ENCODE results near the gene SAMD3.

The SAMD3 gene

GRCh38 chr6:130216620-130217019 is 6.1 kb downstream of the SAMD3 start:
- Histone ChIP-seq H3K4me1 (ENCODE audit: control insufficient read depth, insufficient read depth, low read length, poor library complexity, severe bottlenecking) (peaks cover 17% of the 10 kb centered on the region), H3K9me3 (ENCODE audit: control insufficient read depth, low read length) (no peaks in the 10 kb centered on the region), H3K27me3 (replicated peaks; ENCODE audit: control insufficient read depth, insufficient read depth, low read length, poor library complexity, severe bottlenecking) (no peaks in the 10 kb centered on the region), H3K36me3 (ENCODE audit: control insufficient read depth, insufficient read depth, low read length) (no peaks in the 10 kb centered on the region), H3K27ac (ENCODE audit: insufficient read depth, low read length, poor library complexity, severe bottlenecking) (no peak overlapping the region), H3K4me3 (ENCODE audit: insufficient read depth, low read depth, low read length, poor library complexity, severe bottlenecking) (no peak overlapping the region)
- no peak for DNase-seq

GRCh38 chr6:130215526-130215925 is 7.2 kb downstream of the SAMD3 start:
- peak overlapping the region; percentile 35 for H3K4me3 ChIP-seq (ENCODE audit: insufficient read depth, low read depth, low read length, poor library complexity, severe bottlenecking)

GRCh38 chr6:130212215-130212874 is 10.4 kb downstream of the SAMD3 start:
- Histone ChIP-seq H3K27ac (ENCODE audit: insufficient read depth, low read length, poor library complexity, severe bottlenecking) (no peak overlapping the region), H3K4me3 (ENCODE audit: insufficient read depth, low read depth, low read length, poor library complexity, severe bottlenecking) (peak overlapping the region; percentile 14), H3K36me3 (ENCODE audit: control insufficient read depth, insufficient read depth, low read length) (peaks cover 11% of the 10 kb centered on the region), H3K27me3 (replicated peaks; ENCODE audit: control insufficient read depth, insufficient read depth, low read length, poor library complexity, severe bottlenecking) (no peaks in the 10 kb centered on the region), H3K4me1 (ENCODE audit: control insufficient read depth, insufficient read depth, low read length, poor library complexity, severe bottlenecking) (peaks cover 19% of the 10 kb centered on the region), H3K9me3 (ENCODE audit: control insufficient read depth, low read length) (no peaks in the 10 kb centered on the region)
- DNase-seq, result no peak

More at GRCh38 chr6:130215526-130215925, 7.2 kb downstream of the SAMD3 start:
- Histone ChIP-seq H3K4me1 (ENCODE audit: control insufficient read depth, insufficient read depth, low read length, poor library complexity, severe bottlenecking) (peaks cover 19% of the 10 kb centered on the region), H3K27me3 (replicated peaks; ENCODE audit: control insufficient read depth, insufficient read depth, low read length, poor library complexity, severe bottlenecking) (no peaks in the 10 kb centered on the region), H3K9me3 (ENCODE audit: control insufficient read depth, low read length) (no peaks in the 10 kb centered on the region), H3K27ac (ENCODE audit: insufficient read depth, low read length, poor library complexity, severe bottlenecking) (no peak overlapping the region), H3K36me3 (ENCODE audit: control insufficient read depth, insufficient read depth, low read length) (no peaks in the 10 kb centered on the region)
- peak in 2 of 3 donors; percentile 7 to 20 for DNase-seq

GRCh38 chr6:130211691-130212090 is 11.1 kb downstream of the SAMD3 start:
- peaks cover 13% of the 10 kb centered on the region for H3K36me3 ChIP-seq (ENCODE audit: control insufficient read depth, insufficient read depth, low read length)
- no peaks in the 10 kb centered on the region for H3K9me3 ChIP-seq (ENCODE audit: control insufficient read depth, low read length)
- H3K27me3 ChIP-seq (replicated peaks; ENCODE audit: control insufficient read depth, insufficient read depth, low read length, poor library complexity, severe bottlenecking), result no peaks in the 10 kb centered on the region
- no peak for DNase-seq
- H3K4me1 ChIP-seq (ENCODE audit: control insufficient read depth, insufficient read depth, low read length, poor library complexity, severe bottlenecking), result peaks cover 19% of the 10 kb centered on the region
- peak overlapping the region; percentile 5 for H3K4me3 ChIP-seq (ENCODE audit: insufficient read depth, low read depth, low read length, poor library complexity, severe bottlenecking)
- H3K27ac ChIP-seq (ENCODE audit: insufficient read depth, low read length, poor library complexity, severe bottlenecking), result no peak overlapping the region

GRCh38 chr6:130207979-130208649 is 14.6 kb downstream of the SAMD3 start:
- Histone ChIP-seq H3K4me3 (ENCODE audit: insufficient read depth, low read depth, low read length, poor library complexity, severe bottlenecking) (no peak overlapping the region), H3K27ac (ENCODE audit: insufficient read depth, low read length, poor library complexity, severe bottlenecking) (no peak overlapping the region), H3K36me3 (ENCODE audit: control insufficient read depth, insufficient read depth, low read length) (peaks cover 16% of the 10 kb centered on the region), H3K9me3 (ENCODE audit: control insufficient read depth, low read length) (no peaks in the 10 kb centered on the region), H3K27me3 (replicated peaks; ENCODE audit: control insufficient read depth, insufficient read depth, low read length, poor library complexity, severe bottlenecking) (no peaks in the 10 kb centered on the region), H3K4me1 (ENCODE audit: control insufficient read depth, insufficient read depth, low read length, poor library complexity, severe bottlenecking) (peaks cover 12% of the 10 kb centered on the region)
- DNase-seq, result no peak

GRCh38 chr6:130206479-130206878 is 16.3 kb downstream of the SAMD3 start:
- Histone ChIP-seq H3K4me1 (ENCODE audit: control insufficient read depth, insufficient read depth, low read length, poor library complexity, severe bottlenecking) (peaks cover under 1% of the 10 kb centered on the region), H3K36me3 (ENCODE audit: control insufficient read depth, insufficient read depth, low read length) (peaks cover 16% of the 10 kb centered on the region), H3K27ac (ENCODE audit: insufficient read depth, low read length, poor library complexity, severe bottlenecking) (no peak overlapping the region), H3K4me3 (ENCODE audit: insufficient read depth, low read depth, low read length, poor library complexity, severe bottlenecking) (no peak overlapping the region), H3K9me3 (ENCODE audit: control insufficient read depth, low read length) (no peaks in the 10 kb centered on the region), H3K27me3 (replicated peaks; ENCODE audit: control insufficient read depth, insufficient read depth, low read length, poor library complexity, severe bottlenecking) (no peaks in the 10 kb centered on the region)
- no peak for DNase-seq

- H3K4me1 ChIP-seq (ENCODE audit: control insufficient read depth, insufficient read depth, low read length, poor library complexity, severe bottlenecking), result no peaks in the 10 kb centered on the region
- no peaks in the 10 kb centered on the region for H3K9me3 ChIP-seq (ENCODE audit: control insufficient read depth, low read length)
- no peaks in the 10 kb centered on the region for H3K27me3 ChIP-seq (replicated peaks; ENCODE audit: control insufficient read depth, insufficient read depth, low read length, poor library complexity, severe bottlenecking)
- no peak overlapping the region for H3K27ac ChIP-seq (ENCODE audit: insufficient read depth, low read length, poor library complexity, severe bottlenecking)
- H3K36me3 ChIP-seq (ENCODE audit: control insufficient read depth, insufficient read depth, low read length), result peaks cover 16% of the 10 kb centered on the region
- DNase-seq, result no peak
- no peak overlapping the region for H3K4me3 ChIP-seq (ENCODE audit: insufficient read depth, low read depth, low read length, poor library complexity, severe bottlenecking)
Observed at GRCh38 chr6:130204322-130204721, 18.4 kb downstream of the SAMD3 start.

GRCh38 chr6:130203370-130203769 is 19.4 kb downstream of the SAMD3 start:
- Histone ChIP-seq H3K36me3 (ENCODE audit: control insufficient read depth, insufficient read depth, low read length) (peaks cover 16% of the 10 kb centered on the region), H3K9me3 (ENCODE audit: control insufficient read depth, low read length) (no peaks in the 10 kb centered on the region), H3K27me3 (replicated peaks; ENCODE audit: control insufficient read depth, insufficient read depth, low read length, poor library complexity, severe bottlenecking) (no peaks in the 10 kb centered on the region), H3K4me3 (ENCODE audit: insufficient read depth, low read depth, low read length, poor library complexity, severe bottlenecking) (no peak overlapping the region), H3K27ac (ENCODE audit: insufficient read depth, low read length, poor library complexity, severe bottlenecking) (no peak overlapping the region), H3K4me1 (ENCODE audit: control insufficient read depth, insufficient read depth, low read length, poor library complexity, severe bottlenecking) (no peaks in the 10 kb centered on the region)
- DNase-seq, result no peak

GRCh38 chr6:130202782-130203181 is 20.0 kb downstream of the SAMD3 start:
- no peak overlapping the region for H3K27ac ChIP-seq (ENCODE audit: insufficient read depth, low read length, poor library complexity, severe bottlenecking)
- DNase-seq, result no peak

GRCh38 chr6:130200020-130200419 is 22.7 kb downstream of the SAMD3 start:
- no peaks in the 10 kb centered on the region for H3K36me3 ChIP-seq (ENCODE audit: control insufficient read depth, insufficient read depth, low read length)
- H3K27me3 ChIP-seq (replicated peaks; ENCODE audit: control insufficient read depth, insufficient read depth, low read length, poor library complexity, severe bottlenecking), result no peaks in the 10 kb centered on the region
- no peak for DNase-seq
- H3K27ac ChIP-seq (ENCODE audit: insufficient read depth, low read length, poor library complexity, severe bottlenecking), result no peak overlapping the region
- H3K4me1 ChIP-seq (ENCODE audit: control insufficient read depth, insufficient read depth, low read length, poor library complexity, severe bottlenecking), result no peaks in the 10 kb centered on the region
- H3K9me3 ChIP-seq (ENCODE audit: control insufficient read depth, low read length), result no peaks in the 10 kb centered on the region
- no peak overlapping the region for H3K4me3 ChIP-seq (ENCODE audit: insufficient read depth, low read depth, low read length, poor library complexity, severe bottlenecking)

More at GRCh38 chr6:130202782-130203181, 20.0 kb downstream of the SAMD3 start:
- Histone ChIP-seq H3K4me1 (ENCODE audit: control insufficient read depth, insufficient read depth, low read length, poor library complexity, severe bottlenecking) (no peaks in the 10 kb centered on the region), H3K9me3 (ENCODE audit: control insufficient read depth, low read length) (no peaks in the 10 kb centered on the region), H3K36me3 (ENCODE audit: control insufficient read depth, insufficient read depth, low read length) (peaks cover 10% of the 10 kb centered on the region), H3K27me3 (replicated peaks; ENCODE audit: control insufficient read depth, insufficient read depth, low read length, poor library complexity, severe bottlenecking) (no peaks in the 10 kb centered on the region), H3K4me3 (ENCODE audit: insufficient read depth, low read depth, low read length, poor library complexity, severe bottlenecking) (no peak overlapping the region)
